ENCODE results near the gene LRRC3.
A peak's percentile ranks its signal among the peaks of the same experiment; 100 is the strongest.

Gene LRRC3

DNA sequence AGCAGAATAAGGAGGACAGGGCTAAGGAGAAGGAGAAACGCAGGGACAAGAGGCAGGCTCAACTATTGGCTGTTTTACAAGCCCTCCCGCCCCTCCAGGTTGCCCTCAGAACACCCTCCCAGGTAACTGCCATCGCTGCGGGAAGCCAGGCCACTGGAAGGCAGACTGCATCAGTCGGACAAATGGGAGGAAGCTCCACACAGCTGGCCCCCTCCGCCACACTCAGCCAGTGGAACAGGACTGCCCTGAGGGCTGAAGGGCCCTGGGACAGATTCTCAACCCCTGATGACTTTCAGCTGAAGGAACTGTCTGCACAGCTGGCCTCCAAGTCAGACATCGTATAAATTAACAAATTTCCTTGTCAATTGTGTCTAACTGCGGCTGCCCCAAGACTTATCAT lies 21.8 kb downstream of the LRRC3 start:
- no peak for DNase-seq (ENCODE audit: low read depth in 1 of 2, low spot score in 1 of 2)

DNA sequence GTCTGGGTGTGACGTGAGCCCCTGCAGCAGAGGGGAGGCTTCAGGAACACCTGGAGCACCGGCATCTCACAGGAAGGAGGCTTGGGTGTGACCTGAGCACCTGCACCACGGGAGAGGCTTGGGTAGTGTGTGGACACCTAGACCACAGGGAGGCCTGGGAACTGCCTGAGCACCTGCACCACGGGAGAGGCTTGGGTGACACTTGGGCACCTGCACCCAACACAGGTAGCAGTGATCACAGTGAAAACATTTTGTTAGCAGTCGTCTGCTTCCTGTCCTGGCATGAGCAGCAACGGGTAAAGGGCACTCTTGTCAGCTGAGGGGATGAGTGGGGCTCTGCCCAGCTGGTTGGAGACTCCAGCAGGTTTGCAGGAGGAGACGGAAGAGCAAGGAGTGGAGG lies 22.4 kb downstream of the LRRC3 start:
- DNase-seq (ENCODE audit: low read depth in 1 of 2, low spot score in 1 of 2), result no peak

DNA sequence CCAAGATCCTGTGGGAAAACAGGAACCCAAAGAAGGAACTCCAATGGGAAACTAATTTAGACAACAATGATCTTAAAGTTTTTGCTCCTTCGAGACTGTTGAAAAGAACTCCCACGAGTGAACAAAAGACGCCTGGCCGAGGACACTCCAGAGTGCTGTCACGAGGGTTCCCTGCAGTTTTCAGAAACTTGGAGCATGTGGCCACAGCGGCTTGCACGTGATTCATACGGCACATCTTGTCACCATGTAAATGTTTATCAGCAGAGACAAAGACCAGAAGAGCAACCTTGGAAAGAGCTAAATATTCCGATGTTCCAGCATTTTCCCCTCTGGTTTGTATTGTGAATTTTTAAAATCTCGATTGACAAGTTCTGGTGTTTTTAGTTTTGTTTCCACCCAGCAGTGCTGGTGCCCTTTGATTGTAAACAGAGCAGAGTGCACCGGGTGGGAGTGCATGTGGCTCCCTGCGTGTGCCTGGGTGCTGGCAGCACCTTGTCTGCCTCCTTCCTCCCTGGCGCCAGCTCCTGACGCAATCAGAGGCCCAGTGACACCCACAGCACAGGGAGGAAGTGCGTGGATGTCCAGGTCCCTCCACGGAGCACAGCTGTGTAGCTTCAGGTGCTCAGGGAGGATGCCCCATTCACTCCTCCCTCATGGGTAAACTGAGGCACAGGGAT lies 23.0 kb downstream of the LRRC3 start:
- DNase-seq (ENCODE audit: low read depth in 1 of 2, low spot score in 1 of 2), result no peak

DNA sequence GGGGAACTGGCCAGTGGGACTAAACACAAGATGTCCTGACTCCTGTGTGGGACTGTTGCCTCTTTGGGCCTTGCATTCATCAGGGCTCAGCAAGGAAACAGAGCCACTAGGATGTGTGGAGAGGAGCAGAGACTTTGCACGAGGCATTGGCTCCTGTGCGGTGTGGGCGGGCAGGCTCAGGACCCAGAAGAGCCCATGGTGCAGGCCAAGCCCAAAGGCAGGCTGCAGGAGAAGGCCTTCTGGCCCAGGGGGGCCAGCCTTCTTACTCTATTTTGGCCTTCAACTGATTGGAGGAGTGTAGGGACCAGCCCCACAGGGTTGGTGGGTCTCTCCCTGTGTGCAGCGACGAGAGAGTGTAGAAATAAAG lies 23.5 kb downstream of the LRRC3 start:
- DNase-seq (ENCODE audit: low read depth in 1 of 2, low spot score in 1 of 2), result no peak

DNA sequence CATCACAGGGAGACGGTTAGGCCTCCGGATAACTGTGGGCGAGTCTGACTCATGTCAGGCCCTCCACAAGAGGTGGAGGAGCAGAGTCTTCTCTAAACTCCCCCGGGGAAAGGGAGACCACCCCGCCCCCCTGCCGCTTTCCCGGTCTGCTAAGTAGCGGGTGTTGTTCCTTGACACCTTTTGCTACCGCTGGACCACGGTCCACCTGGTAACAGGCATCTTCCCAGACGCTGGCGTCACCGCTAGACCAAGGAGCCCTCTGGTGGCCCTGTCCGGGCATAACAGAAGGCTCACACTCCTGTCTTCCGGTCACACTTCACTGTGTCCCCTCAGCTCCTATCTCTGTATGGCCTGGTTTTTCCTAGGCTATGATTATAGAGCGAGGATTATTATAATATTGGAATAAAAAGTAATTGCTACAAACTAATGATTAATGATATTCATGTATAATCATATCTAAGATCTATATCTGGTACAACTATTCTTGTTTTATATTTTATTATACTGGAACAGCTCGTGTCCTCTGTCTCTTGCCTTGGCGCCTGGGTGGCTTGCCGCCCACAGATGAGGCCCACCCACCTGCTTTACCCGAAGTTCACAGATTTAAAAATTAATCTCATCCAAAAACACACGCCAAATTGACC lies 24.4 kb downstream of the LRRC3 start:
- peak in 1 of 2 donors; percentile 20 for DNase-seq (ENCODE audit: low read depth in 1 of 2, low spot score in 1 of 2)

DNA sequence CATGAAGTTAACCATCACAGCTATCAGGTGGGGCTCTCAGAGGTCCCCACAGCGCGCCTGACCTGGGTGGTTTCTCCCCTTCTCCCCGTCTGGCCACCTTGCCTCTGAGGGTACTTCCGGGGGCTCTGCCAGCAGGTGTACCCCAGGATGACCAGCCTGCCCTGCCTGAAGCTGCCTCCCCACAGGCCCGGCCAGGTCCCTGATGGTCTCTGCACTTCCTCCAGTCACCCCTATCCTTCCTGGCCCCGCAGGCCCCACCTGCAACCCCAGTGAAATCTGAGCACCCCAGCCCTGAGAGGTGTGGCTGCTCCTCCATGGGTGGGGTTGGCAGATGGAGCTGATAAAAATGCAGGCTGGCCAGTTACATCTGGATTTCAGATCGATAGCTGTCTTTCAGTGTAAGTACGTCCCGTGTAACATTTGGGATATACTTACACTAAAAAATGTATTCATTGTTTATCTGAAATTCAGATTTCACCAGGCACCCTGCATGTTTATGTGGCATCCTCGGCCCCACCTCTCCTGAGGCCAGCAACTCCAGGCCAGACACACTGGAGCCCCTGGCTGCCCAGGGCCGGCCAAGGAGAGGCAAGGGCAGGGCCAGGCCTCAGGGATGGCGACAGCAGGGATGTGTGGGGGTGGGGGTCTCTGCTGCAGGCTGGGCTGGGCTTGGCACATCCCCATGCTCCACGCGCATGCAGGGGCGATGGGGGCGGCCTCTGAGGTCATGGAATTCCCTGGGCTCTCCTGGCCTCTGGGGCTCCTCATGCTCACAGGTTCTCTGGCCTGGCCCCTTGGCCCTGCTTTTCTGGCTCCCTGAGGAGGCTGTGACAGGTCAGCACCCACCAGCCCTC lies 25.1 kb downstream of the LRRC3 start:
- no peak for DNase-seq (ENCODE audit: low read depth in 1 of 2, low spot score in 1 of 2)

DNA sequence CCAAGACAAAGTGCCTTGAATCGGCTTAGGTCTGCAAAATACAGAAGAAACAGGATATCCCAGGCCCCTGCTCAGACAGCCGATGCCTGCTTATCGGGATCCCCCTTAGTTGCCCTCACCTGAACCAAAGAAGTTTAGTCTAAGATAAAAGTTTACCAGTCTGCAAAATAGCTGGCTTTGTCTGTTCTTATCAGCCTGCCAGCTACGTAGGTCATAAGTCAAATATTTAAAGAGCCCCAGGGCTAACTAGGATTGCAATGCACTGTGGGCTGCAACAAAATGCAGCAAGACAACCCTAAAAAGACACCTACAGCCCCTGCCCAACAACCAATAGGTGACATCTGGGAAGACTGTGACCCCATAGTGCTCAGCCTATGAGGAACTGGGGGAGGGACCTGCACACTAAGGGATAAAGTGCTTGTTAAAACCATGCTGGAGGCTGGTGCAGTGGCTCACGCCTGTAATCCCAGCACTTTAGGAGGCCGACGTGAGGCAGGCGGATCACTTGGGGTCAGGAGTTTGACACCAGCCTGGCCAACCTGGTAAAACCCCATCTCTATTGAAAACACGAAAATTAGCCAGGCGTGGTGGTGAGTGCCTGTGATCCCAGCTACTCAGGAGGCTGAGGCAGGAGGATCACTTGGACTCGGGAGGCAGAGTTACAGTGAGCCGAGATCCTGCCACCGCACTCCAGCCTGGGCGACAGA lies 27.4 kb downstream of the LRRC3 start:
- no peak for DNase-seq (ENCODE audit: low read depth in 1 of 2, low spot score in 1 of 2)

DNA sequence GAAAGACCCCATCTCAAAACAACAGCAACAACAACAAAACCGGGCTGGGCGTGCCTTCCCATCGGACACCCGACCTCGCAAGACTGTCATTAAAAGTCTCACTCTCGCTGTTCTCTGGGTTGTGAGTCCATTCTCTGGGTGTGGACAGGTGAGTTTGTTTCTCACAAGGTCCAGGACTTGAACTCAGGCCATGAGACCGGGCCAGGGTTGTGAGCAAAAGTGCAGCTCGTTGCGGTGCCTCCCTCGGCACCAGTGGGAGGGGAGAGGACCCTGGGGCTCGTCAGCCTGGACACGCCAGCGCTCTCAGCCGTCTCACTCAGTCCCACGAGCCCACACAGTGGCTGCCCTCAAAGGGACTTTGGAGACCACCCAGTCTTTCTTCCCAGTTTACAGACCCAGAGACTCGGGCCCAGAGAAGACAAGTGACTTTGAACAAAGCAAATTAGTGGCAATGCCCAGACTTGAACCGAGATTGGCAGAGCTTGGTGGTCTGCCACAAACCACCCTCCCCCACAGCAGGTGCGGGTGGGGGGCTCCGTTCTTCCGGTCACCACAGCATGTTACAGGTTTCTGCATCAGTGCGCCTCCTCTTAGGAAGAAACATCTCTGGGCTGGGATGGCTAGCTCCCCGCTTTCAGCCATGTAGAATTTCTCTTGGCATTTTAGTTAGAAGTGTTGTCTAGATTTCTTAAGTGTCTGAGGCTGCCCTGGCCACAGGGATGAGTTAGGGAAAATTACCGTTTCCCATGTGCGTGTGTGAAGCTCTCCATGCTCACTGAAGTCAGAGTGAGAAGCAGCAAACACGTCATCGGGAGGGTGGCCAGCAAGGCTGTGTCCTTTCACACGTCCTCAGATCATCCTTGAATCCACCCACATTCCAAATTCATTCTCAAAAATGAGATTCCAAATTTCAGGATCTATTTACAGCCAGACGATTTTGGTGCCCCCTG lies 28.3 kb downstream of the LRRC3 start:
- no peak for DNase-seq (ENCODE audit: low read depth in 1 of 2, low spot score in 1 of 2)

DNA sequence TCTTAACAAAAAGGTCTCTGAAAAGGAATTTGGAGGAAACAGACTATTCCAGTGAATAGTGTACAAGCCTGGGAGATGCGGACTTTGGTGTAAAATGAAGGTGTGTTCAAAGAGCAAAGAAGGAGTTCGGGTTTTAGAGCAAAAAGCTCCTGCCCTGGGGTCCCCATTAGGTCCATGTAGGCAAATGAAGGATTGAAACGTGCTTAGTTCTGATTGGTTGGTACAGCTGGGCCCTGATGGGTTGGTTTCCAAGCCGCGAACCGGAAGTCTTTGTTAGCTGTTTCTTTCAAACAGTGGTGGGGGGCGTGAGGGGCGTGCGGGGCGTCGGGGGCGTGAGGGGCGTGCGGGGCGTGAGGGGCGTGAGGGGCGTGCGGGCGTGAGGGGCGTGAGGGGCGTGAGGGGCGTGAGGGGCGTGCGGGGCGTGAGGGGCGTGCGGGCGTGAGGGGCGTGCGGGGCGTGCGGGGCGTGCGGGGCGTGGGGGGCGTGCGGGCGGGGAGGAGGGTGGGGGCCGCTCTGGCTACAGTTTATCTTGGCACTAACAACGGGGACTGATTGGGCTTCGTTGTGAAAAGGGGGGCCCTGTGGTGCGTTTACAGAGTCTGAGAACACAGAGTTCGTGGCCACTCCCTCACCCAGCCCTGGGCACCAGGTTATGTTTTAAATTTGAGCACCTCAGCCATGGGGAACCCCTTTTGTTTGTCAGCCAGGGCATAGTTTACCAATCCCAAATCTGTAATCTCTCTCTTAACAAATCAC lies 29.4 kb downstream of the LRRC3 start:
- no peak for DNase-seq (ENCODE audit: low read depth in 1 of 2, low spot score in 1 of 2)

DNA sequence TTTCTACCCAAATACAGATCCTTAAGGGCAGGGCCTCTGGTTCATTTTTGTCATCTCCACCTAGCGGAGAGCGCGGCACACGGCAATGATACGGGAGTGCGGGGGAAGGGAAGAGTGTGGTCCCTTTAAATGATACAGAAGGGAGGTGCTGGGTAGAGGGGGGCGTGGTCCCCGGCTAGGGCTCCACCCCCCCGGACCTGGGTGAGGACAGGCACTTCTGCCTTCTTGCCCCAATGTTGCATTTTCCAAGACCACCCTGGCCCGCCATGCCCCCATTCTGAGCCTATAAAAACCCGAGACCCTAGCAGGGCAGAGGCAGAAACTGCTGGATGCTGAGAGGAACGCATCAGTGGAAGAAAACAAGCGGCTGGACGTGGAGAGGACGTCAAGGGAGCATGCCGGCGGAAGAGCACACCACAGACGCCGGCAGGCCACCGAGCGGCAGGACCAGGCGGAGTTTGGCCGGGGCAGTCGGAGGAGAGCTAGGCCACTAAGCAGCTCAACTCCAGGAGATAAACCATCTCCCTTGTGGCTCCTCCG lies 30.0 kb downstream of the LRRC3 start:
- DNase-seq (ENCODE audit: low read depth in 1 of 2, low spot score in 1 of 2), result peak in 1 of 2 donors; percentile 45

DNA sequence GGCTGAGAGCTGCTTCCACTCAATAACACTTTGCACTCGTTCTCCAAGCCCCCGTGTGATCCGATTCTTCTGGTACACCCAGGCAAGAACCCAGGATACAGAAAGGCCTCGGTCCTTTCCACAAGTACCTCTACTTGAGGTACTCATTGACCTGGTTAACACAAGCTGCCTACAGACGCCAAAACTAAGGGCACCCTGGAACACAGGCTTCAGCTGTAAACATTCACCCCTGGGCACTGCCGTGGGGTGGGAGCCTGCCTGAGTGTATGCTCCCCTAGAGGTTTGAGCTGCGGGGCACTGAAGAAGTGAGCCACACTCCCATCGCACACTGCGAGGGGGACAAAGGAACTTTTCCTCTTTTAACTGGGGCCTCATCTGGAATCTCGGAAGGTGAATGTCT lies 30.5 kb downstream of the LRRC3 start:
- no peak for DNase-seq (ENCODE audit: low read depth in 1 of 2, low spot score in 1 of 2)

DNA sequence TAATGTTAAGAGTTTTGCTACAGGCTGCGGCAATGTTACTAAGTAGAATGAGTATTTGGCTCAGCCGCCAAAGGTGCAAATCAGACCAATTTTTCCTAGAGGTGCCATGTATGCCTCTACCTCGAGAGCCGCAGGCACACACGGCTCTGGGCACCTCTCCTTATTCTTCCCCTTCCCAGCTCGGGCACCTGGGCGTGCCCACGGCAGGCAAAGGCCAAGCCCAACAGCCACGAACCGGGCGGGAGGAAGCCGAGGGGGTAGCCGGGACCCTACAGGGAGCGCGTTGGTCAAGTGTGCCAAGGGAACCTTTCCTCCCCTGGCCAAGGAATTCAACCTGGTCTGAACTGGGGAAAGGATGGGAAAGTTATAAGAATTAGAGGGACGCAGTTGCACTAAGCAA lies 31.0 kb downstream of the LRRC3 start:
- no peak for DNase-seq (ENCODE audit: low read depth in 1 of 2, low spot score in 1 of 2)

DNA sequence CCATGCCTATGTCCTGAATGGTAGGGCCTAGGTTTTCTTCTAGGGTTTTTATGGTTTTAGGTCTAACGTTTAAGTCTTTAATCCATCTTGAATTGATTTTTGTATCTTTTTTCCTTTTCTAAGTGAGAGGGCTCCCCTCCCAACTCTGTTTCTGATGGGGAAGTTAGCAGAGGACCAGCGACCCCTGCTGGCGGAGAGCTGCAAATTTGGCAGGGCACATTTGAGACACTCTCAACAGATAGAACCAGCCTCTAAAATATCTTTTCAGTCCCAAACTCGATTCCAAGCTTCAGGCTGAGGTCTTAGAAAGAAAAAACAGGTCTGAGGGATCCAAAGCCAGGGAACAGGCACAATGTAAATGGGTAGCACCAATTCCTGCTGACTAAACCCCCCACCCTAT lies 32.5 kb downstream of the LRRC3 start:
- DNase-seq (ENCODE audit: low read depth in 1 of 2, low spot score in 1 of 2), result peak in 1 of 2 donors; percentile 35

DNA sequence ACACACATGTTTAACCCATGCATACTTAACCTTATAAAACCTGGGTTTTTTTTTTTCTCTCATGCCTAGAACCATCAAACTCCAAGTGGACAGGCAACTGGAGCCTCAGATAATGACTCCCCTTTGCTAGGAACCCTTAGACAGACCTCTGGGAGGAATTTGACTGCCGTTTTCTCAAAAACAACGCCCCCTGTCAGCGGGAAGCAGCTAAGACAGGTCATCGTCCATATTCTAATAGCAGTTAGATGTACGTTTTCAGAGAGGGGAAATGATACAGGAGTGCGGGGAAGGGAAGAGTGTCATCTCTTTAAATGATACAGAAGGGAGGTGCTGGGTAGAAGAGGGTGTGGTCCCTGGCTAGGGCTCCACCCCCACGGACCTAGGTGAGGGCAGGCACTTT lies 34.7 kb downstream of the LRRC3 start:
- DNase-seq (ENCODE audit: low read depth in 1 of 2, low spot score in 1 of 2), result no peak

DNA sequence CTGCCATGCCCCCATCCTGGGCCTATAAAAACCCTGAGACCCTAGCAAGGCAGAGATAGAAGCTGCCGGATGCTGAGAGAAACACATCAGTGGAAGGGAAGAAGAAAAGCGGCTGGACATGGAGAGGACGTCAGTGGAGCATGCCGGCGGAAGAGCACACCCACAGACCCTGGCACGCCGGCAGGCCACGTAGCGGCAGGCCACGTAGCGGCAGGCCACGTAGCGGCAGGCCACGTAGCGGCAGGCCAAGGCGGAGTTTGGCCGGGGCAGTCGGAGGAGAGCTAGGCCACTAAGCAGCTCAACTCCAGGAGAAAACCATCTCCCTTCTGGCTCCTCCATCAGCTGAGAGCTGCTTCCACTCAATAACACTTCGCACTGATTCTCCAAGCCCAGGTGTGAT lies 35.1 kb downstream of the LRRC3 start:
- DNase-seq (ENCODE audit: low read depth in 1 of 2, low spot score in 1 of 2), result no peak

DNA sequence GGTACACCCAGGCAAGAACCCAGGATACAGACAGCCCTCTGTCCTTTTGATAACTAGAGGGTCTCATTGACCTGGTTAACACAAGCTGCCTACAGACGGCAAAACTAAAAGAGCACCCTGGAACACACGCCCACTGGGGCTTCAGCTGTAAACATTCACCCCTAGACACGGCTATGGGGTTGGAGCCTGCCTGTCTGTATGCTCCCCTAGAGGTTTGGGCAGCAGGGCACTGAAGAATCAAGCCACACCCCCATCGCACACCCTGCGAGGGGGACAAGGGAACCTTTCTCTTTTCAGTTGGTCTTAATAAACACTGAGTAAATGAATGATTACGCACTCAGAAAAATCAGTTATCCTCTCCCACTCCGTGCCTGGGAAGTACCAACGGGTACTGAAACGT lies 35.5 kb downstream of the LRRC3 start:
- DNase-seq (ENCODE audit: low read depth in 1 of 2, low spot score in 1 of 2), result no peak

DNA sequence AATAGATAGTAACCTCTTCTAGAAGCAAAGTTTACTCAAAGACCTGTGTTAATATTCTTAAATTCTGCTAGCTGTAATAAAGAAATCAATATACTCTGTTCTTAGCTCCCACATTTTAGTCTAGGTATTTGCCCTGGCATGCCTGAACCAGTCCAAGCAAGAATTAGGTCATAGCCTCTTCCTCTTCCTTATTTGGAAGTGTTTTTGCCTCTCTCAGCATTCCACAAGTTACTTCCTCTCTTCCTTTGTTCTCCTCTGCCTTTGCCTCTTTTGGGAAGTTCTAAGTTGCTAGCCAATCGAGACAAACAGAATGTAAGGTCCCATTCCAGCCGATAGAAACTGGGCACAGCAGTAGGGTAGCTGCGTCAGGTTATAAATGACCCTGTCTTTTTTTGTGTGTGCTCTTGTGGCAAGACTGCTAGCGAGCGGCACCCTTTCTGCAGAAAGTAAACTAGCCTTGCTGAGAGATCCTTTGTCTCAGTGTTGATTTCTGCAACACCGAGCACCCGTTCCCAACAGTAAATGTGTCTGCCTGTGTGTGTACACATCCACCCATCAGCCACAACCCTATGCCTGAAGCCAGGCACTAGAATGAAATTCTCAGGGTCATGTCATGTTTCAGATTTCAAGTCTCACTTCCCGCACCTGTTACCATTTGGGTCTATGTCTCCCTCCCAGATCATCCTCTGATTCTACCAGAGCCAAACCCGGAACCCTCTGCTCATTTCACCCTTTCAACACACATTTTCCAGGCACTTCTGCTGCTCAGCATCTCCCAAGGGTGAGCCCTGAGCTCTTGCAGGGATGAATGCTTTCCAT lies 37.5 kb downstream of the LRRC3 start:
- DNase-seq (ENCODE audit: low read depth in 1 of 2, low spot score in 1 of 2), result no peak

DNA sequence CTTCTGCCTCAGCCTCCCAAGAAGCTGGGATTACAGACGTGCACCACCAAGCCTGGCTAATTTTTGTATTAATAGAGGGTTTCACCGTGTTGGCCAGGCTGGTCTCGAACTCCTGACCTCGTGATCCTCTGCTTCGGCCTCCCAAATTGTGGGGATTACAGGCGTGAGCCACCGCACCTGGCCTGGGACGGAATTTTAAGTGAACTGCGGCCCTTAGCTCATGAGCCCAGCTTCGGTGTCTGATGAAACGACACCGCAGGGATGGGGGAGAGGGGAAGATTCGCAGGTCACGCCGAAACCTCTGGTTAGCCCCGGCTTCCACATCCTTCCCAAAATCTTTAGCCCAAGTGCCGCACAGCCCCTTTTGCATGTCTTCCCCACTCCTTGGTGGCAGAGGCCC lies 39.1 kb downstream of the LRRC3 start:
- no peak for DNase-seq (ENCODE audit: low read depth in 1 of 2, low spot score in 1 of 2)

DNA sequence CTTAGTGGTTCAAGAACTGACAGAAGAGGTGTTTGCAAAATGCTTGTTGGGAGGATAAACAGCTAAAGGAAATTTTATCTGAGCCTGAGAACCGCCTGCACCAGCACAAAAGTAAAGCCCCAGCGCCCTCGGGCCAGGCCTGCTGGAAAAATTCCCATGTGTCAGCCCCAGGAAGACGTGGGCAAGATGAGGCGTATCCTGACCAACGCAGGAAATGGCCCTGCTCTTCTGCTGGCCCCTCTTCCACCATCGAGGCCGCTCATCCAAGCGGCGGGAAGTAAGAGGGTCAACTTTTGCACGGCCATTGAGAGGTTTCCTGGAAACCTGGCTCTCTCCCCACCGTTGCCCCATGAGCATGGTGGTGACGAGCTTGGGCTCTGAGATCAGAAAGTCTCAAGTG lies 39.6 kb downstream of the LRRC3 start:
- no peak for DNase-seq (ENCODE audit: low read depth in 1 of 2, low spot score in 1 of 2)

Measured in stimulated activated CD4-positive, alpha-beta T cell treated with anti-CD3 and anti-CD28 coated beads, Interleukin-15, amount 100 ng/mL, for 1 hour (primary cell).